GM18873 (cell line): ENCODE measurements around the gene SMURF1.

ENCODE experiments used
- ATAC-seq: cut with Tn5 transposase; IDR thresholded peaks from one replicate; pipeline ENCODE4 v1.9.1; 2021; ENCODE audit warnings: mild to moderate bottlenecking, moderate library complexity, moderate number of reproducible peaks; ENCODE audit not compliant: unreplicated experiment, low FRiP score

The SMURF1 gene

GRCh38 chr7:99099499-99100077, 44.3 kb downstream of the SMURF1 start:
- no peak for ATAC-seq

DNA sequence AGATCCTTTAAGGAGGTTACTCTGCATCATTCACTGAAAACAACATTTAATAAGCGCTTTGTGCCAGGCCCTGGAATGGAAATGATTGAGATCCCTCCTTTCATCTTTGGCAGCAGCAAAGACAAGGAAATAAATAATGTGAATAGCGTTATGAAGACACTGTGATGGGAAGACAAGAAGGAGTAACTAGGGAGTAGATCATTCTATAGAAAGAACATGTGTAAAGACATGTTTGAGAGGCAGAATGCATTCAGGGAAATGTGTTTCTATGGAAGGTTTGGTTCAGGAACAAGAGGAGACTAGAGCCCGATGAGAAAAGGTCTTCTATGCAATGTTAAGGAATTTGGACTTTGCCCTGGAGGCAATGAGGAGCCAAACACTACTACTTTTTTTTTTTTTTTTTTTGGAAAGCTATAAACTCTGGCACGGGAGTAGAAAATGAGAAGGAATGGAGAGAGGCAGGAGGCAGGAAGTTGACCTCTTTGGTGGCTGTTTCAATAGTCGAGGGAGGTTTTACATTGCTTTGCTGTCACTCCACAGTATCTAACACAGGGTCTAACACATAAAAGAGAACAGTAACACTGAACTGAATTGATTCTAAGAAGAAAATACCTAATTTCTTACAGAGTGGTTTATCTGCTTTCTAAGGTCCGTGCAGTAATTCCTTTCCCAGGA, 44.9 kb downstream of the SMURF1 start:
- no peak for ATAC-seq

DNA sequence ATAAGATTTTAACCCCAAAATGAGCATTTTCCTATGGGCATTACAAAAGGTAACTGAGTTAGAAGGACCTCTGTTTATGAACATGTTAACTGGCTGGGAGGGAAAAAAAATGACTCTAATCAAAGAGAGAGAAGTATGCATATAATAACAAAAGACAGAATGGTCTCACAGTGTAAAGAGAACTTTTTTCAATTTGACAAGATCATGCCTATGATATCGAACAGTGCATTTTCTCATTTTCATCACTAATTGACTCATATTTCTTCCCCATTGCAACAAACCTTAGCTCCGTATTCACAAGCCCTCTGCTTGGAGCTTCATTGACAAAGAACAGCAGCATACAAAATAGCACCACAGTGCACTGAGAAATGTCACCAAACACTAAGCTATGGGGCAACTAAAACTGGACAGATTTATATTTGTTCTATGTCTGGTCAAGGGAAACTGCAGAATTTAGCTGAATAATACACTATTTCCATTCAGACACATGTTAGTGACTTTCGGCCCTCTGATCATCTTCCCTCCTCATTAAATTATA, 45.6 kb downstream of the SMURF1 start:
- no peak for ATAC-seq

- no peak for ATAC-seq
Measured at GRCh38 chr7:99097730-99098129, 46.2 kb downstream of the SMURF1 start.

- no peak for ATAC-seq
Measured at GRCh38 chr7:99096124-99096887, 47.6 kb downstream of the SMURF1 start.

DNA sequence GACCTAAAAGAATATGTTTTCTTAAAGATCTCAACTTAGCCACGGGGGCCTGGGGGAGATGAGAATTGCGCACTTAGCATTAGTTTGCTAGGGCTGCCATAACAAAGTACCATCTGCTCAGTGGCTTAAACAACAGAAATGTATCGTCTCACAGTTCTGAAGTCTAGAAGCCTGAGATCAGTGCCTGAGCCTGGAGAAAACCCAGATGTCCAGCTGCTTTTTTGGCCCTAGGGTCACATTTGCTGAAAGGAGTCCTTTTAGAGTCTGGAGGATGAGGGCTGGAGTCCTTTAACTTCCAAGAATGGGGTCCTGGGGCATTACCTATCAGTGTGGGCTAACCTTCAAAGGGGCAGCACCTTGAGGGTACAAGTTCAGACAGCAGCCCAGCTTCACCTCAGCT, 48.2 kb downstream of the SMURF1 start:
- ATAC-seq: no peak

GRCh38 chr7:99094401-99094800, 49.5 kb downstream of the SMURF1 start:
- no peak for ATAC-seq

DNA sequence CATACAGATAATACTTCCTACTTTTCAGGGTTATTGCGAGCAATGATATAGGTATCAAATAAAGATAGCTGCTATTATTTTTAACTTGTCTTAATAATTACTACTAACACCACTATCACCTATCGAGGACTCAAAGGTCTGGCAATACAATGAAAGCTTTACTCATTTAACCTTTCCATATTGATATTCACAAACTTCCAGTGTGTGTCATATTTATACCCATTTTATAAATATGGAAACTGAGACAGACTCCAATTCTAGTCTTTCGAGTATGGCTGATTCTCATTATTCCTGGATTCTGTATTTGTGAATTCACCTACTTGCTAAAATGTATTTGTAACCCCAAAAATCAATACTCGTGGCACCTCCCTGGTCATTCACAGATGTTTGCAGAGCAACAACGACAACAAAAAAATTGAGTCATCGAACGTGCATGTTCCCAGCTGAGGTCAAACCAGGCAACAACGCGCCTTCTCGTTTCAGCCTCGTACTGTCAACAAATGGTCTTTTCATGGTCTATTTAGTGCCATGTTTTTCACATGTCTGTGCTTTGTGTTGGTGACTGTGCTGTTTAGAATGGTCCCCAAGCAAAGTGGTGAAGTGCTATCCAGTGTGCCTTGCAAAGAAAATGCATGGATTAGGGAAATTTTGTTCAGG, 51.7 kb downstream of the SMURF1 start:
- ATAC-seq: no peak

- ATAC-seq: no peak
Measured at GRCh38 chr7:99090771-99091542, 53.0 kb downstream of the SMURF1 start.

DNA sequence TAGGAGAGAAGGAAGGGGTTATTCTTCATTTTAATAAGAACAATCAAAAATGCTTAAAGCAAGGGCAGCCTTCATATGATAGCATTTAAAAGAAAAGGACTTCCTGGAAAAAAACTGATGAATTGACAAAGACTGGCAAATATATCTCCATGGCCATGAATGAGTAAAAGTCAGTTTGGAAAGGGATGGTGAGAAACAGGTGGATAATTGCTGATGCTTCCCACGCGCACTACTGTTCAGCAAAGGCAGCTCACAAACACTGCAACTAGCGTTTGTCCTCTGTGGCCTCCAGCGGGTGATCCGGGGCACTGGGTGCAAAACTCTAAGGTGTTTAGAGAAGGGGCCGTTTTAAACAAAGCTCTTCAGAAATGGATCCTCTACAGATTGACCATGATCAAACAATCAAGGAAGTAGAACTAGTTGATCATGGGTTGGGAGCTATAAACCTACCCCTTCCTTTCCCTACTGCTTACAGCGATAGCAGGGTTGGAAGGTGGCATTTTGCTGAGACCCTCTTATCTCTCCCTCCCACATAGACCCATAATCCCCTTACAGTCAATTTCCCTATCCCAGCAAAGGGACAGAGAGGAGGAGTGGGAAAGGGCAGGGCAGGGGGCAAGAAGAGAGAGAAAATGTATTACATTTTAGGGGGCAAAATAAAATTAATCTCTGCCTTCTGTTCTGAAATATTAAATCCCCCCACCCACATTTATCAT, 53.8 kb downstream of the SMURF1 start:
- no peak for ATAC-seq

DNA sequence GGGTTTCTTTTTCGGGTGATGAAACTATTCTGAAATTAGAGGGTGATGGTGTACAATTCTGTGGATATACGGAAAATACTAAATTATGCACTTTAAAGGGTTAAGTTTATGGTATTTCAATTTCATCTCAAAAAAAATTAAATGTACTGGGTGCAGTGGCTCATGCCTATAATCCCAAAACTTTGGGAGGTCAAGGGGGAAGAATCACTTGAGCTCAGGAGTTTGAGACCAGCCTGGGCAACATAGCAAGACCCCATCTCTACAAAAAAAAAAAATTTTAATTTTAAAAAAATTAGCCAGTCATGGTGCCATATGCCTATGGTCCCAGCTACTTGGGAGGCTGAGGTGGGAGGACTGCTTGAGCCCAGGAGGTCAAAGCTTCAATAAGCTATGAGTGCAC, 57.0 kb downstream of the SMURF1 start:
- no peak for ATAC-seq

DNA sequence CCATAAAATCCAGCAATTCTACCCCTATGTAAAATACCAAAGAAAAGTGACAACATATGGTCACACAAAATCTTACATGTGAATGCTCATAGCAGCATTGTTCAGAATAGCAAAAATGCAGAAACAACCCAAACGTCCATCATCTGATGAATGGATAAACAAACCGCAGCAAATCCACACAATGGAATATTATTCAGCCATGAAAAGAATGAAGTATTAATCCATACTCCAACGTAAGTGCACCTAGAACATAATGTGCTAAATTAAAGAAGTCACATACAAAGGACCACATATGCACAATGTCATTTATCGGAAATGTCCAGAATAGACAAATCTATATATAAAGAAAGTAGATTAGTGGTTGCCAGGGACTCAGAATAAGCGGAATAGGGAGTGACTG, 57.4 kb downstream of the SMURF1 start:
- ATAC-seq: no peak

DNA sequence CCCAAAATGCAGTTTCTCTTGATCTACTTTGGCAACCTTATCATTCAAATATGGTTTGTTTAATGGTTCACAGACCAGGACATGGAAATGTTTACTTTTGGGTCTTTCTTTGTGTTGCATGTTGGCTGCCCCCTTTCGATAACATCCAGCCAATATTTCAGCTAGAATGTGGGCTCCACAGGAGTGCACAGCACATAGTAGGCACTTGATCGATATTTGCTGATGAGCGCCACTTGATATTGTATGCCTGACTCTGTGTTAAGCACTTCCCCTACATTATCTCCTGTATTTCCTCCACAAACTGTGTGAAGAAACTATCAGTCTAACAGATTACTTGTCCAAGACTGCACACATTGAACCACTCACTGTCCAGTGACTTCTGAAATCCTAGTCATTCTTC, 60.2 kb downstream of the SMURF1 start:
- no peak for ATAC-seq

GRCh38 chr7:99083068-99083651, 60.7 kb downstream of the SMURF1 start:
- no peak for ATAC-seq

DNA sequence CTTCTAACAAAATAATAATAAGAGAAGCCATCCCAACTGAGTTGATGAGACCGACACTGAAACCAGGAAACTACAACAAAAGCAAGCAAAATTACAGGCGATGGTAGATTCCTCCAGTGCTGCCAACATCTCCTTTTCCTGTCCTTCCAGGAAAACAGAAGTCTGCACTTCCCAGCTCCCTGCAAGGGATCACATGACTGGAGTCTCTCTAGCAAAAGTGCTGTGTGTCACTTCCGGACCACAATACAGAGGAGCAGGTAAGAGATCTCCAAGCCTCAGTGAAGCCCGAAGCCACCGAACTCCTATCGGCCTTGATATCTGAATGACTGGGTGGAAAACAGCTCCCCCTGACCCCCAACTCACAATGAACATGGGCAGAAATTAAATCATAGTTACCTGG, 63.2 kb downstream of the SMURF1 start:
- ATAC-seq: no peak

- no peak for ATAC-seq
Measured at GRCh38 chr7:99079104-99079503, 64.8 kb downstream of the SMURF1 start.

DNA sequence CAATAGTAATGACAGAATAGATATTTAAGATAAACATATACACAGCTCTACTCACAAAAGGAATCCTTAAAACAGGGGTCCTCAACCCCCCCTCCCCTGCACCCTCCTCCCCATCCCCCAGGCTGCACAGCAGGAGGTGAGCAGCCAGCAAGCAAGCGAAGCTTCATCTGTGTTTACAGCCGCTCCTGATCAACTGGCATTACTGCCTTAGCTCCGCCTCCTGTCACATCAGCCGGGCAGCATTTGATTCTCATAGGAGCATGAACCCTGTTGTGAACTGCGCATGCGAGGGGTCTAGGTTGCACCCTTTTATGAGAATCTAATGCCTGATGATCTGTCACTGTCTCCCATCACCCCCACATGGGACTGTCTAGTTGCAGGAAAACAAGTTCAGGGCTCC, 65.5 kb downstream of the SMURF1 start:
- ATAC-seq: no peak

GRCh38 chr7:99076615-99077014, 67.3 kb downstream of the SMURF1 start:
- ATAC-seq: no peak

DNA sequence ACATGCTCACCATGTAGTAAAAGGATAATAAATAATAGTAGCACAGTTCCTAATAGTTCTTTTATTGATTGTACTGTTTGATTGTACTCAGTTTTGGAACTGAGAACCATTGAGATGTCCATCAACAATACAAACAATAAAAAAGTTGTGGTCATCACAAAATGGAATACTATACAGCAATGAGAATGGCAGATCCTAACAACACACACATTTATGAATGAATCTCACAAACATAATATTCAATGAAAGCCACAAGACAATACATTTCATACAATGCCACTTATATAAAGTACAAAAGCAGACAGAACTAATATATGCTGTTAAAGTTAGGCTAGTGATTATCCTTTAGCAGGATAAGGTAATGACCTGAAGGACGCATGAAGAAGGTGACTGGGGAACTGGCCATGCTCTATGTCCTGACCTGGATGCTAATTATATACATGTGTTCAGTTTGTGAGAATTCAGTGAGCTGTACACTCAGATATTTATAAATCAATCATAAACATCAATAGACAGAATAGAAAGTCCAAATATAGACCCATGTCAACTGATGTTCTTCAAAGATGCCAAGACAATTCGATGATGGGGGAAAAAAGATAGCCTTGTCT, 70.0 kb downstream of the SMURF1 start:
- ATAC-seq: no peak
